Transverse colon (tissue), 4 donors: ENCODE measurements around the gene CAPN11. TPM values are rescaled to one million over a fixed set of nuclear protein-coding genes. Genes with fewer than 3 reads are reported as not detected.

ENCODE experiments used
- DNase-seq: peaks from one replicate; pipeline ENCODE4 v3.0.0-alpha.2; 2019
- H3K27ac ChIP-seq, 4 donors: fragments of 200-600 bp; sonication (generic); 2 replicates each; pipeline ENCODE4 v1.5.1; 2016 to 2018; ENCODE audit warnings: inconsistent platforms in 4 of 4
- H3K27me3 ChIP-seq: fragments of 200-600 bp; sonication (generic); 2 replicates; pipeline ENCODE4 v1.5.1; 2017; ENCODE audit warnings: inconsistent platforms
- H3K36me3 ChIP-seq, 4 donors: fragments of 200-600 bp; sonication (generic); 2 replicates each; pipeline ENCODE4 v1.5.1; 2017 to 2019; ENCODE audit warnings: inconsistent platforms in 4 of 4
- H3K4me1 ChIP-seq, 4 donors: fragments of 200-600 bp; sonication (generic); 2 replicates each; pipeline ENCODE4 v1.5.1; 2017 to 2020; ENCODE audit warnings: inconsistent platforms in 4 of 4
- H3K4me3 ChIP-seq, 4 donors: fragments of 200-600 bp; sonication (generic); 1 replicate in 1 of 4; 2 replicates in 3 of 4; pipeline versions ENCODE4 v1.5.1 to v1.6.1; 2017 to 2019; ENCODE audit warnings: inconsistent platforms in 4 of 4
- H3K9me3 ChIP-seq, 2 donors: fragments of 200-600 bp; sonication (generic); 2 replicates each; pipeline ENCODE4 v1.5.1; 2017 to 2019; ENCODE audit warnings: inconsistent platforms in 2 of 2
- EP300 ChIP-seq: sonication (generic); formaldehyde crosslinking; IDR thresholded peaks from one replicate; pipeline ENCODE4 v1.6.1; 2017; ENCODE audit warnings: antibody characterized with exemption, low read depth
- POLR2A ChIP-seq: fragments of 450-650 bp; IDR thresholded peaks from one replicate; pipeline ENCODE4 v1.6.1; 2016; ENCODE audit warnings: antibody characterized with exemption, mild to moderate bottlenecking, moderate library complexity
- POLR2AphosphoS5 ChIP-seq, 3 donors: sonication (generic); formaldehyde crosslinking; IDR thresholded peaks; one replicate each; pipeline ENCODE4 v1.6.1; 2016; ENCODE audit warnings: antibody characterized with exemption in 3 of 3
- WGBS, 2 donors: methylation state at CpG; one replicate each; pipeline ENCODE4 v1.1.5; 2018; ENCODE audit warnings: low coverage in 1 of 2; 5-methylcytosine and 5-hydroxymethylcytosine counted together
- in situ Hi-C, 4 donors: fragments of 200-750 bp; cut with MboI; loops; one replicate each; pipeline versions ENCODE4 v1.15.0 to v1.15.1; 2017; ENCODE audit warnings: low sequenced_read_pairs in 3 of 4, low pct_ligation_motif_present in 1 of 4, low pct_unique_long_range_greater_than_20kb in 1 of 4
- intact Hi-C: fragments of 100-400 bp; cut with DNase I; formaldehyde crosslinking; loops from one replicate; pipeline ENCODE4 v1.15.1; 2023; ENCODE audit warnings: low total_unique reads
- total RNA-seq, 4 donors: library from RNA; depleted of rRNA; stranded (reverse); fragments of >200 nt; gene quantifications; one replicate each; pipeline ENCODE4 v1.1.0, GENCODE V29; 2016
- TF ChIP-seq, protein P1 (sequence below), 5 experiments: fragments of 200-600 bp in 3 of 5; fragments of 450-650 bp in 2 of 5; sonication (generic) in 3 of 5; IDR thresholded peaks; 1 replicate in 2 of 5; 2 replicates in 3 of 5; pipeline ENCODE4 v1.5.1; 2016 to 2017; ENCODE audit warnings: antibody characterized with exemption in 5 of 5, inconsistent platforms in 3 of 5, mild to moderate bottlenecking in 2 of 5, moderate library complexity in 1 of 5

The CAPN11 gene
- total RNA-seq, 4 donors from 2014 or later: 1.6 to 19.8 (median 4.9) TPM; not detected in 1

DNA sequence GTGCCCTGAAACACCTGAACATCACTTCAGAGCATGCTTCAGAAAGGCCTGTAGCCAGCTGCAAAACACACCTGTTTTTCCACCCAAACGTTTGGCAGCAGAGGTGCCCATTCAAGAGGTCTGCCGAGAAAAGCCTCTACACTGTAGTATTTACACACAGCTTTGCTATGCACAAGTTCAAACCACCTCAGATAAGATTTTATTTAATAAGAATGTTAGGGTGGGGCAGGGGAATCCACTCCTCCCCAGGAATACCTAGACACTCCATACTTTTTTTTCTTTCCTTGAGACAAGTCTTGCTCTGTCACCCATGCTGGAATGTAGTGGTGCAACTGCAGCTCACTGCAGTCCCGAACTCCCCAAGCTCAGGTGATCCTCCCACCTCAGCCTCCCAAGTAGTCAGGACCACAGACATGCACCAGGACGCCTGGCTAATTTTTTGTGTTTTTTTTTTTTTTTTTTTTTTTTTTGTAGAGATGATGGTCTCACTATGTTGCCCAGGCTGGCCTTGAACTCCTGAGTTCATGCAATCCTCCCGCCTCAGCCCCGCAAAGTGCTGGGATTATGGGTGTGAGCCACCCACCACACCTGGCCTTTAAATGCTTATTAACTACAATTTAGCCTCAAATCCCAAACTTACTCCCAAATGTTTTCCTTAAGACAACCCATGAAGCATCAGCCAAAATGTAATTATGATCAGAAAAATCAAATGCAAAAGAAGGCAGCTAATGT lies 41.1 kb upstream of the CAPN11 start:
- TF ChIP-seq, protein P1, sequence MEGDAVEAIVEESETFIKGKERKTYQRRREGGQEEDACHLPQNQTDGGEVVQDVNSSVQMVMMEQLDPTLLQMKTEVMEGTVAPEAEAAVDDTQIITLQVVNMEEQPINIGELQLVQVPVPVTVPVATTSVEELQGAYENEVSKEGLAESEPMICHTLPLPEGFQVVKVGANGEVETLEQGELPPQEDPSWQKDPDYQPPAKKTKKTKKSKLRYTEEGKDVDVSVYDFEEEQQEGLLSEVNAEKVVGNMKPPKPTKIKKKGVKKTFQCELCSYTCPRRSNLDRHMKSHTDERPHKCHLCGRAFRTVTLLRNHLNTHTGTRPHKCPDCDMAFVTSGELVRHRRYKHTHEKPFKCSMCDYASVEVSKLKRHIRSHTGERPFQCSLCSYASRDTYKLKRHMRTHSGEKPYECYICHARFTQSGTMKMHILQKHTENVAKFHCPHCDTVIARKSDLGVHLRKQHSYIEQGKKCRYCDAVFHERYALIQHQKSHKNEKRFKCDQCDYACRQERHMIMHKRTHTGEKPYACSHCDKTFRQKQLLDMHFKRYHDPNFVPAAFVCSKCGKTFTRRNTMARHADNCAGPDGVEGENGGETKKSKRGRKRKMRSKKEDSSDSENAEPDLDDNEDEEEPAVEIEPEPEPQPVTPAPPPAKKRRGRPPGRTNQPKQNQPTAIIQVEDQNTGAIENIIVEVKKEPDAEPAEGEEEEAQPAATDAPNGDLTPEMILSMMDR (IDR thresholded peaks at IDR 0.05): no peak
- TF ChIP-seq EP300: no peak
- no peak for TF ChIP-seq POLR2A
- TF ChIP-seq POLR2AphosphoS5 (IDR thresholded peaks at IDR 0.05): no peak
- 67 to 77% methylated on average over 3 to 6 of the region's 6 CpGs for WGBS, 2 donors
- Histone ChIP-seq H3K27me3 (no peaks in the 10 kb centered on the region), H3K36me3 (peaks cover 0 to 21% (median 8%) of the 10 kb centered on the region in 4 donors), H3K27ac (peak overlapping the region; percentile 68 to 79 (median 75)), H3K4me1 (peaks cover 29 to 62% (median 48%) of the 10 kb centered on the region in 4 donors), H3K4me3 (no peak overlapping the region), H3K9me3 (no peaks in the 10 kb centered on the region)
- in situ Hi-C loops: no loop called here
- no peak for DNase-seq
- intact Hi-C loops: no loop called here

DNA sequence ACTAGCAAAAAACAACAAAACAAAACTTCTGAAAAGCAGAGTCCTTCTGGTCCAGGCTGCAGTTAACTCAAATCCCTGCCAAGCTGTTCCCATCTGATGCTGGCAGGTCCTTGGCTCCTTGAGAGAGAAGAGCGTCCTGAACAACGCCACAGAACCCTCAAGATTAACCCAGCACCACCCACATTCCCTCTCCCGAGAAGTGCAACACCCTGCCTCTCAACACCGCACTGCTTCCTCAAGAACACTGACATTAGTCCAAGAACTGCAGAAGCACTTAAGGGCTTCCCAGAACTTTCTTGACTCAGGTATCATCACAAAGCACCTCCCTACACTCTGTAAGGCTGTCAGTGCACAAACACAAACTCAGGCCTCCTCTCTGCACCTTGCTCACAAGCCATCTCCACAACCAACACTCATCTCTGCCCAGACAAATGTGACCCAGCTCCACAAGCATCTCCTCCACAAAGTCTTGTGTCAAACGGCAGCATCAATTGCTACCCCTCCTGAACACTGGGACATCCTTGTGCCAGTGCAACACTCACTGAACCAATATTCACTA lies 38.8 kb upstream of the CAPN11 start:
- H3K27me3 ChIP-seq: no peaks in the 10 kb centered on the region
- H3K9me3 ChIP-seq: no peaks in the 10 kb centered on the region
- peak overlapping the region in 1 of 4 donors; percentile 35 for H3K27ac ChIP-seq
- peaks cover 43 to 84% (median 71%) of the 10 kb centered on the region in 4 donors for H3K4me1 ChIP-seq
- TF ChIP-seq POLR2AphosphoS5 (IDR thresholded peaks at IDR 0.05) (no peak), POLR2A (no peak), EP300 (no peak)
- TF ChIP-seq, protein P1 (IDR thresholded peaks at IDR 0.05): no peak
- no peak overlapping the region for H3K4me3 ChIP-seq
- WGBS, 2 donors: 20 to 52% methylated on average over 1 to 5 of the region's 5 CpGs
- intact Hi-C loops: no loop called here
- no peak for DNase-seq
- H3K36me3 ChIP-seq: peaks cover 0 to under 1% (median 0%) of the 10 kb centered on the region in 4 donors
- in situ Hi-C loops: no loop called here

DNA sequence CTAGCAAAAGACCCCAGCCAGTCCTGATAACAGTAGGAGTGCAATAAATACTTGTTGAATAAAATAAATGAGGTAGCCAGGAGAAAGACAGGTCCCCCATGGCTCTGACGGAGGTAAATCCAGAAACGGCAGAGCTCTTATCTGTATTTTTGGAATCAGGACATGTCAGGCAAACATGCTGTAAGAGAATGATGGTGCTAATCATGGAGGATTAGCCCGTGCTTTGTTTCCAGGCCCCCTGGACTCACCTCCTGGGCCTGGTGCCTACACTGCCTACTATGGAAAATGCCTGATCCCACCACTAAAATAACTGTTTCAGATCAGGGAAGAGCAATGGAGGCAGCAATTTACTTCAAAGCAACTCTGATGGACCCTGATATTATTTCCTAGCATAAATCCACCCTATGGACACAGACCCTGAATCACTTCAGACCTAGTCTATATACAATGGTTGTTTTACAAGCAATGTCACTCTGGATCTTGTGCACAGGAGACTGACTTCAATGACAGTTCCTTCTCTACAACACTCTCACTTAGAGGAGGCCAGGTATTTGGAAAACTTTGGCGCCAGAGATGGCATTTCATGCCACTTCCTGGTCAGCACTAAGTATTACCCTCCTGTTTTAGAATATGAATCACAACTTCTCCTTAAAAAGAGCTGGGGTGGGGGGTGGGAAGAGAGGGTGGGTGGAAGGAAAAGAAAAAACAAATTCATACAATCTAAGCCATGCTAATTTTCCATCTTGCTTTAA lies 37.8 kb upstream of the CAPN11 start:
- in situ Hi-C loops (no loop called here), intact Hi-C loops (no loop called here)
- no peaks in the 10 kb centered on the region for H3K9me3 ChIP-seq
- H3K4me1 ChIP-seq: peaks cover 48 to 93% (median 78%) of the 10 kb centered on the region in 4 donors
- TF ChIP-seq EP300 (no peak), POLR2A (no peak), POLR2AphosphoS5 (IDR thresholded peaks at IDR 0.05) (no peak)
- TF ChIP-seq, protein P1 (IDR thresholded peaks at IDR 0.05): no peak
- H3K27me3 ChIP-seq: no peaks in the 10 kb centered on the region
- no peak overlapping the region for H3K4me3 ChIP-seq
- no peaks in the 10 kb centered on the region for H3K36me3 ChIP-seq
- 83 to 92% methylated on average over 2 to 4 of the region's 4 CpGs for WGBS, 2 donors
- H3K27ac ChIP-seq: peak overlapping the region in 1 of 4 donors; percentile 57
- DNase-seq: no peak

DNA sequence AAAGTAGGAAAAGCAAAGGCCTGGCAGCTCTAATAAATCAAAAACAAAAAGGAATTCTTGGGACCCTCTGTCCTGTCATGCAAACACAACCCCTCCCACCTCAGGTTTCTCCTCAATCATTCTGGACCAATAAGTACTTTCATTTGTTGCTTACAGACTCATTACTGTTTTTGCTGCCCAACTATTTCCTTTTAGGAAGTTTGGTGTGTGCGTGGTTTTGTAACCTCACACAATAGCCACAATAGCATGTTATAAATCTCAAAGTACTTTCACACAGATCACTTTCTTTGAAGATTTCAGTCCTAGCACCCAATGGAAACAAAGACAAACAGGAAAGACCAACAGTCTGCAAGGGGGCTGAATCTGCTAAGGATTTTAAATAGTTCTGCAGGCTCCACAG lies 35.8 kb upstream of the CAPN11 start:
- intact Hi-C loops (no loop called here), in situ Hi-C loops (no loop called here)
- Histone ChIP-seq H3K27me3 (no peaks in the 10 kb centered on the region), H3K27ac (peak overlapping the region; percentile 50 to 92 (median 60)), H3K36me3 (no peaks in the 10 kb centered on the region), H3K4me1 (peaks cover 35 to 82% (median 65%) of the 10 kb centered on the region in 4 donors), H3K9me3 (no peaks in the 10 kb centered on the region), H3K4me3 (no peak overlapping the region)
- TF ChIP-seq, protein P1 (IDR thresholded peaks at IDR 0.05): no peak
- no peak for TF ChIP-seq EP300
- peak in 1 of 3 donors; percentile 19 for TF ChIP-seq POLR2AphosphoS5 (IDR thresholded peaks at IDR 0.05)
- 10 to 17% methylated on average over 1 of the region's 1 CpG for WGBS, 2 donors
- no peak for DNase-seq
